Measurements from ENCODE around the gene ERI3.

- no peak for TF ChIP-seq POLR2AphosphoS5 (IDR thresholded peaks at IDR 0.05; ENCODE audit: low read depth, low read length)
- no peak for TF ChIP-seq TAF1 (IDR thresholded peaks at IDR 0.05; ENCODE audit: borderline replicate concordance, low read depth, low read length)
Measured at GRCh38 chr1:44217809-44218410, 137.1 kb downstream of the ERI3 start.

Measured in GM12892 (cell line).